Tibial artery (tissue), 4 donors: ENCODE results near the gene CYP4F12.

Experiments
- DNase-seq, 2 donors: peaks; one replicate each; pipeline ENCODE4 v3.0.0-alpha.2; 2019
- H3K27ac ChIP-seq, 2 donors: fragments of 200-600 bp; sonication (generic) in 1 of 2; 1 replicate in 1 of 2; 2 replicates in 1 of 2; pipeline ENCODE4 v1.5.1; 2018 to 2019; ENCODE audit warnings: mild to moderate bottlenecking in 1 of 2
- H3K27me3 ChIP-seq, 2 donors: fragments of 200-600 bp; sonication (generic) in 1 of 2; one replicate each; pipeline versions ENCODE4 v1.5.1 to v1.6.0; 2016 to 2019
- H3K36me3 ChIP-seq, 3 donors: fragments of 200-600 bp; sonication (generic) in 2 of 3; one replicate each; pipeline ENCODE4 v1.5.1; 2016 to 2019; ENCODE audit warnings: mild to moderate bottlenecking in 2 of 3
- H3K4me1 ChIP-seq, 4 donors: fragments of 200-600 bp; sonication (generic) in 2 of 4; 1 replicate in 3 of 4; 2 replicates in 1 of 4; pipeline ENCODE4 v1.5.1; 2016 to 2019
- H3K4me3 ChIP-seq, 2 donors: fragments of 200-600 bp; sonication (generic) in 1 of 2; 1 replicate in 1 of 2; 2 replicates in 1 of 2; pipeline ENCODE4 v1.5.1; 2018 to 2019; ENCODE audit warnings: mild to moderate bottlenecking in 2 of 2
- H3K9me3 ChIP-seq, 3 donors: fragments of 200-600 bp; sonication (generic) in 1 of 3; one replicate each; pipeline ENCODE4 v1.5.1; 2016 to 2019
- CTCF ChIP-seq, 2 experiments: fragments of 200-600 bp in 1 of 2; fragments of 450-650 bp in 1 of 2; IDR thresholded peaks; one replicate each; pipeline ENCODE4 v1.5.1; 2017 to 2019; ENCODE audit warnings: antibody characterized with exemption in 2 of 2, mild to moderate bottlenecking in 1 of 2, moderate library complexity in 1 of 2
- intact Hi-C: fragments of 100-400 bp; cut with DNase I; formaldehyde crosslinking; loops from one replicate; pipeline ENCODE4 v1.15.0; 2023; ENCODE audit warnings: low total_unique reads

CYP4F12 gene

GRCh38 chr19:15633082-15633835 is 39.6 kb upstream of the CYP4F12 start:
- no peak overlapping the region for H3K27ac ChIP-seq

GRCh38 chr19:15634105-15634504 is 38.8 kb upstream of the CYP4F12 start:
- DNase-seq, result no peak
- no peaks in the 10 kb centered on the region for H3K36me3 ChIP-seq
- H3K4me3 ChIP-seq, result no peak overlapping the region
- H3K27ac ChIP-seq, result no peak overlapping the region
- intact Hi-C loops, result no loop called here
- no peak for TF ChIP-seq CTCF (IDR thresholded peaks at IDR 0.05)
- H3K9me3 ChIP-seq, result no peaks in the 10 kb centered on the region
- peaks cover 0 to 29% of the 10 kb centered on the region in 2 donors for H3K27me3 ChIP-seq
- H3K4me1 ChIP-seq, result no peaks in the 10 kb centered on the region

More at GRCh38 chr19:15633082-15633835, 39.6 kb upstream of the CYP4F12 start:
- Histone ChIP-seq H3K4me1 (no peaks in the 10 kb centered on the region), H3K36me3 (no peaks in the 10 kb centered on the region), H3K9me3 (no peaks in the 10 kb centered on the region), H3K4me3 (no peak overlapping the region), H3K27me3 (peaks cover 0 to 38% of the 10 kb centered on the region in 2 donors)
- TF ChIP-seq CTCF (IDR thresholded peaks at IDR 0.05), result no peak
- intact Hi-C loops, result no loop called here
- DNase-seq, result no peak

- TF ChIP-seq CTCF (IDR thresholded peaks at IDR 0.05), result no peak
- intact Hi-C loops, result no loop called here
- no peak overlapping the region for H3K27ac ChIP-seq
- no peaks in the 10 kb centered on the region for H3K9me3 ChIP-seq
- no peaks in the 10 kb centered on the region for H3K4me1 ChIP-seq
- H3K4me3 ChIP-seq, result no peak overlapping the region
- no peaks in the 10 kb centered on the region for H3K36me3 ChIP-seq
- peaks cover 0 to 28% of the 10 kb centered on the region in 2 donors for H3K27me3 ChIP-seq
- no peak for DNase-seq
These were observed 37.7 kb upstream of the CYP4F12 start for GRCh38 chr19:15635016-15635805.

- Histone ChIP-seq H3K4me3 (no peak overlapping the region), H3K27ac (no peak overlapping the region), H3K36me3 (no peaks in the 10 kb centered on the region), H3K4me1 (no peaks in the 10 kb centered on the region), H3K9me3 (no peaks in the 10 kb centered on the region), H3K27me3 (peaks cover 0 to 23% of the 10 kb centered on the region in 2 donors)
- DNase-seq, result no peak
- no peak for TF ChIP-seq CTCF (IDR thresholded peaks at IDR 0.05)
- intact Hi-C loops, result no loop called here
These were observed 36.9 kb upstream of the CYP4F12 start for GRCh38 chr19:15636026-15636425.

GRCh38 chr19:15639596-15639995 is 33.3 kb upstream of the CYP4F12 start:
- Histone ChIP-seq H3K4me1 (no peaks in the 10 kb centered on the region), H3K9me3 (no peaks in the 10 kb centered on the region), H3K27me3 (peaks cover 0 to 16% of the 10 kb centered on the region in 2 donors), H3K27ac (no peak overlapping the region), H3K4me3 (no peak overlapping the region), H3K36me3 (no peaks in the 10 kb centered on the region)
- intact Hi-C loops, result no loop called here
- TF ChIP-seq CTCF (IDR thresholded peaks at IDR 0.05), result no peak
- DNase-seq, result no peak
